ENCODE measurements around the gene S1PR2. TPM values are rescaled to one million over a fixed set of nuclear protein-coding genes. Genes with fewer than 3 reads are reported as not detected.

S1PR2 gene
- polyA plus RNA-seq, 1 experiment: 19.7 TPM

- ChIA-PET CTCF (interaction anchor here (1.5 kb wide), 1 partner anchor 28 kb away, joined by 5 read pairs; no protein-coding TSS in a partner anchor), POLR2A (interaction anchor here (0.7 kb wide), 1 partner anchor 17 kb away, joined by 4 read pairs; no protein-coding TSS in a partner anchor)
- TF ChIP-seq CTCF (IDR thresholded peaks at IDR 0.05; ENCODE audit: low read depth, low read length): no peak
- H3K4me3 ChIP-seq (ENCODE audit: low read depth, low read length): no peak overlapping the region
- H3K27ac ChIP-seq (ENCODE audit: low read depth, low read length): no peak overlapping the region
- H3K27me3 ChIP-seq (ENCODE audit: control insufficient read depth, insufficient read depth, low read length): no peaks in the 10 kb centered on the region
- H3K9me3 ChIP-seq (ENCODE audit: control insufficient read depth, insufficient read depth, low read length): peaks cover 10% of the 10 kb centered on the region
- no peak for DNase-seq (ENCODE audit: low read depth, low spot score)
These were observed 8.8 kb downstream of the S1PR2 start for GRCh38 chr19:10222201-10222890.

GRCh38 chr19:10220695-10221094 is 10.4 kb downstream of the S1PR2 start:
- CTCF ChIA-PET: interaction anchor here (0.6 to 2.1 kb wide), 3 partner anchors 14 to 48 kb away, joined by 4 to 18 read pairs (median 5); no protein-coding TSS in a partner anchor
- POLR2A ChIA-PET: interaction anchor here (1.0 to 1.2 kb wide), 2 partner anchors 11 kb away, joined by 3 read pairs; partner anchors contain the start of gene S1PR2
- Histone ChIP-seq H3K9me3 (ENCODE audit: control insufficient read depth, insufficient read depth, low read length) (peaks cover 8% of the 10 kb centered on the region), H3K27me3 (ENCODE audit: control insufficient read depth, insufficient read depth, low read length) (no peaks in the 10 kb centered on the region), H3K4me3 (ENCODE audit: low read depth, low read length) (no peak overlapping the region), H3K27ac (ENCODE audit: low read depth, low read length) (no peak overlapping the region)
- DNase-seq (ENCODE audit: low read depth, low spot score): no peak
- TF ChIP-seq CTCF (IDR thresholded peaks at IDR 0.05; ENCODE audit: low read depth, low read length): no peak

DNA sequence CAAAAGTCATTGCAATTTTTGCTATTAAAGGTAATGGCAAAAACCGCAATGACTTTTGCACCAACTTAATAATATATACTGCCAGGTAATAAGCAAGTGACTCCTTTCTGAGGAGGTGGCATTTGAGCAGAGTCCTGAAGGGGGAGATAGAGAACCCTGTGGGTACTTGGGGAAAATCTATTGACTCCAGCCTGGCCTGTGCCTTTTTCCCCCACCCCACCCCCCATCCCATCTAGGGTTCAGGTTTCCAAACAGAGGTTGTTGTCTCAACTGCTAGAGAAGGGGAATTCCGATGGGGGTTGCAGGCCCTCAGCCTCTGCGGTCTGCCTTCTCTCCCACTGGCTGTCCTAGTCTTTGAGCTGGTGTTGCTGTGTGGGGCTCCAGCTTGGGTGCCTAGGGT is 11.5 kb downstream of the S1PR2 start:
- POLR2A ChIA-PET: interaction anchor here (0.6 to 1.2 kb wide), 5 partner anchors 10 to 298 kb away, joined by 3 to 5 read pairs (median 3); partner anchors contain the start of genes DNMT1 and S1PR2
- CTCF ChIA-PET: interaction anchor here (0.6 to 2.1 kb wide), 6 partner anchors 13 to 320 kb away, joined by 3 to 18 read pairs (median 4); no protein-coding TSS in a partner anchor
- peak; percentile 79 for DNase-seq (ENCODE audit: low read depth, low spot score)

DNA sequence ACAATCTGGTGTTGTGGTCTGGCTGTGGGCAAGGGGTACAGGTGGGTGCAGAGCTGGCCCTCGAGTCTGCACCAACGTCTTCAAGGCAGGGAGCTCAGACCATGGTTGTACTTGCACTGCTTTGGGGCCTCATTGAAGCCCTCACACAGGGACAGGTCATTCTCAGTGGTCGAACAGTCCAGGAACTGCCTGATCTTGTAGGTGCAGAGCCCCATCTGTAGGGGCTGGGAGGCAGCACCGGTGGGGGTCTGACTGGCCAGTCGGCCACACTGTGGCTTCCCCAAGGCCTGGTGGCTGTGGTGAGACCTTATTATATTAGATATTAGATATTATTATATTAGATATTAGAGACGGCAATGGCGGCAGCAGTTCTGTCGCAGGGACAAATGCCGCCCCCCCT is 14.0 kb downstream of the S1PR2 start:
- Histone ChIP-seq H3K27me3 (ENCODE audit: control insufficient read depth, insufficient read depth, low read length) (no peaks in the 10 kb centered on the region), H3K9me3 (ENCODE audit: control insufficient read depth, insufficient read depth, low read length) (no peaks in the 10 kb centered on the region), H3K27ac (ENCODE audit: low read depth, low read length) (no peak overlapping the region), H3K4me3 (ENCODE audit: low read depth, low read length) (no peak overlapping the region)
- POLR2A ChIA-PET: interaction anchor here (0.6 kb wide), 1 partner anchor 17 kb away, joined by 3 read pairs; no protein-coding TSS in a partner anchor
- DNase-seq (ENCODE audit: low read depth, low spot score): no peak
- CTCF ChIA-PET: interaction anchor here (1.2 kb wide), 1 partner anchor 42 kb away, joined by 4 read pairs; no protein-coding TSS in a partner anchor
- no peak for TF ChIP-seq CTCF (IDR thresholded peaks at IDR 0.05; ENCODE audit: low read depth, low read length)

More for the DNA sequence above, 11.5 kb downstream of the S1PR2 start:
- H3K27me3 ChIP-seq (ENCODE audit: control insufficient read depth, insufficient read depth, low read length): no peaks in the 10 kb centered on the region
- TF ChIP-seq CTCF (IDR thresholded peaks at IDR 0.05; ENCODE audit: low read depth, low read length): peak; percentile 76
- H3K27ac ChIP-seq (ENCODE audit: low read depth, low read length): peak overlapping the region; percentile 22
- peaks cover 7% of the 10 kb centered on the region for H3K9me3 ChIP-seq (ENCODE audit: control insufficient read depth, insufficient read depth, low read length)
- no peak overlapping the region for H3K4me3 ChIP-seq (ENCODE audit: low read depth, low read length)

GRCh38 chr19:10214784-10215183 is 16.3 kb downstream of the S1PR2 start:
- ChIA-PET POLR2A (interaction anchor here (0.6 to 1.7 kb wide), 2 partner anchors 12 to 92 kb away, joined by 4 to 8 read pairs; no protein-coding TSS in a partner anchor), CTCF (interaction anchor here (0.8 kb wide), 1 partner anchor 11 kb away, joined by 4 read pairs; no protein-coding TSS in a partner anchor)
- TF ChIP-seq CTCF (IDR thresholded peaks at IDR 0.05; ENCODE audit: low read depth, low read length): no peak
- DNase-seq (ENCODE audit: low read depth, low spot score): no peak
- Histone ChIP-seq H3K4me3 (ENCODE audit: low read depth, low read length) (no peak overlapping the region), H3K27me3 (ENCODE audit: control insufficient read depth, insufficient read depth, low read length) (no peaks in the 10 kb centered on the region), H3K27ac (ENCODE audit: low read depth, low read length) (peak overlapping the region; percentile 11), H3K9me3 (ENCODE audit: control insufficient read depth, insufficient read depth, low read length) (no peaks in the 10 kb centered on the region)
